Lower leg skin (tissue), 4 donors: ENCODE data around the gene CDK3. TPM values are rescaled to one million over a fixed set of nuclear protein-coding genes. Genes with fewer than 3 reads are reported as not detected.
"Not testable (repeated sequence)": the region's sequence is repeated elsewhere in the genome, so short reads cannot be mapped to it uniquely, and the experiment has no call there.

Experiments used
- DNase-seq, 2 donors: peaks; one replicate each; pipeline ENCODE4 v3.0.0-alpha.2; 2019; ENCODE audit warnings: low spot score in 2 of 2
- H3K4me3 ChIP-seq: fragments of 200-600 bp; sonication (generic); 2 replicates; pipeline ENCODE4 v1.5.1; 2017; ENCODE audit warnings: mild to moderate bottlenecking, low read depth; ENCODE audit not compliant: poor library complexity, severe bottlenecking
- CTCF ChIP-seq, 3 donors: fragments of 450-650 bp; IDR thresholded peaks; one replicate each; pipeline ENCODE4 v1.5.1; 2016; ENCODE audit warnings: antibody characterized with exemption in 3 of 3, mild to moderate bottlenecking in 3 of 3, moderate library complexity in 2 of 3
- POLR2A ChIP-seq, 2 donors: fragments of 450-650 bp; IDR thresholded peaks; one replicate each; pipeline ENCODE4 v1.6.1; 2016 to 2017; ENCODE audit warnings: antibody characterized with exemption in 2 of 2, mild to moderate bottlenecking in 1 of 2, moderate library complexity in 1 of 2
- WGBS, 2 donors: methylation state at CpG; one replicate each; pipeline ENCODE4 v1.1.5; 2018; 5-methylcytosine and 5-hydroxymethylcytosine counted together
- intact Hi-C: fragments of 100-400 bp; cut with DNase I; formaldehyde crosslinking; loops from one replicate; pipeline ENCODE4 v1.15.0; 2023; ENCODE audit warnings: low total_unique reads
- total RNA-seq, 4 donors: library from RNA; depleted of rRNA; stranded (reverse); fragments of >200 nt; gene quantifications; one replicate each; pipeline ENCODE4 v1.1.0, GENCODE V29; 2016

The CDK3 gene
- total RNA-seq, 4 donors from 2014 or later = 2.7 to 8.4 (median 4.5) TPM

DNA sequence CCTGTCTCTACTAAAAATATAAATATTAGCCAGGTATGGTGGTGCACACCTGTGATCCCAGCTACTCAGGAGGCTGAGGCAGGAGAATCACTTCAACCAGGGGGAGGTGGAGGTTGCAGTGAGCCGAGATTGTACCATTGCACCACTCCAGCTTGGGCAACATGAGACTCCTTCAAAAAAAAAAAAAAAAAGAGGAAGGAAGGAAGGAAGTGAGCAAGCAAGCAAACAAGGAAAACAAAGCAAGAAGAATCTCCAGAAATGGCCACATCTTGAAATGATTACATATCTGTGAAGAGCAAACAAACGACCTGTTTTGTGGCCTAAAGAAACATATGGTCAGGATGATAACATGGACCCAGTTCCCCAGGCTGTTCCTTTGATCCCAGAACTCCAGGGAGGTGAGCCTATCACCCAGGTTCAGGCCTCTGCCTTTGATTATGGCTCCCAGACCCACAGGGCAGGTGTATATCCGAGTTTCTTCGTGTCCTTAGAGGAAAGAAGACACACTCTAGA lies 30.6 kb upstream of the CDK3 start:
- H3K4me3 ChIP-seq = no peak overlapping the region
- 54 to 63% methylated on average over 4 of the region's 4 CpGs for WGBS, 2 donors
- intact Hi-C loops = no loop called here
- DNase-seq = peak in 1 of 2 donors; percentile 58
- no peak for TF ChIP-seq POLR2A (IDR thresholded peaks at IDR 0.05)
- no peak for TF ChIP-seq CTCF (IDR thresholded peaks at IDR 0.05)

GRCh38 chr17:75970626-75971025 lies 30.0 kb upstream of the CDK3 start:
- DNase-seq = no peak

GRCh38 chr17:75975187-75975586 lies 25.5 kb upstream of the CDK3 start:
- DNase-seq, H3K4me3 ChIP-seq, intact Hi-C loops: not testable (repeated sequence)
- WGBS, 2 donors = 89 to 91% methylated on average over 6 of the region's 6 CpGs

More at GRCh38 chr17:75970626-75971025, 30.0 kb upstream of the CDK3 start:
- whole genome bisulfite sequencing, 2 donors = 88 to 91% methylated on average over 7 of the region's 7 CpGs
- TF ChIP-seq CTCF (IDR thresholded peaks at IDR 0.05) (no peak), POLR2A (IDR thresholded peaks at IDR 0.05) (no peak)
- intact Hi-C loops = no loop called here
- H3K4me3 ChIP-seq = no peak overlapping the region

DNA sequence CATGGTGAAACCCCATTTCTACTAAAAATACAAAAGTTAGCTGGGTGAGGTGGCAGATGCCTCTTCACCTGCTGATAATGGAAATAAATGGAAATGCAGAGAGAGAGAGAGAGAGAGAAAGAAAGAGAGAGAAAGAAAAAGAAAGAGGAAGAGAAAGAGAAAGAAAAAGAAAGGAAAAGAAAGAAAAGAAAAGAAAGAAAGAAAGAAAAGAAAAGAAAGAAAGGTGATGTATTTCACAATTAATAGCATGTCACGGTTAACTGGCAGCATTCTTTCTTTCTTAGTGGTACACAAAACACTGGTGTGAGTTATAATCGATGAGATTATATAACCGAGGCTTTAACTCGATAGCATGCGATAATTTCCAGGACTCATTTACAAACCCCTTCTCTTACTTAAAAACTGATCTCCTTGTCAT lies 24.9 kb upstream of the CDK3 start:
- intact Hi-C loops = no loop called here
- H3K4me3 ChIP-seq = no peak overlapping the region
- WGBS, 2 donors = 25 to 49% methylated on average over 5 of the region's 5 CpGs
- no peak for DNase-seq
- TF ChIP-seq POLR2A (IDR thresholded peaks at IDR 0.05) (no peak), CTCF (IDR thresholded peaks at IDR 0.05) (no peak)

GRCh38 chr17:75976175-75976848 lies 24.3 kb upstream of the CDK3 start:
- 35 to 41% methylated on average over 9 of the region's 9 CpGs for WGBS, 2 donors
- no peak overlapping the region for H3K4me3 ChIP-seq
- intact Hi-C loops = no loop called here
- TF ChIP-seq POLR2A (IDR thresholded peaks at IDR 0.05) (no peak), CTCF (IDR thresholded peaks at IDR 0.05) (no peak)
- DNase-seq = no peak

DNA sequence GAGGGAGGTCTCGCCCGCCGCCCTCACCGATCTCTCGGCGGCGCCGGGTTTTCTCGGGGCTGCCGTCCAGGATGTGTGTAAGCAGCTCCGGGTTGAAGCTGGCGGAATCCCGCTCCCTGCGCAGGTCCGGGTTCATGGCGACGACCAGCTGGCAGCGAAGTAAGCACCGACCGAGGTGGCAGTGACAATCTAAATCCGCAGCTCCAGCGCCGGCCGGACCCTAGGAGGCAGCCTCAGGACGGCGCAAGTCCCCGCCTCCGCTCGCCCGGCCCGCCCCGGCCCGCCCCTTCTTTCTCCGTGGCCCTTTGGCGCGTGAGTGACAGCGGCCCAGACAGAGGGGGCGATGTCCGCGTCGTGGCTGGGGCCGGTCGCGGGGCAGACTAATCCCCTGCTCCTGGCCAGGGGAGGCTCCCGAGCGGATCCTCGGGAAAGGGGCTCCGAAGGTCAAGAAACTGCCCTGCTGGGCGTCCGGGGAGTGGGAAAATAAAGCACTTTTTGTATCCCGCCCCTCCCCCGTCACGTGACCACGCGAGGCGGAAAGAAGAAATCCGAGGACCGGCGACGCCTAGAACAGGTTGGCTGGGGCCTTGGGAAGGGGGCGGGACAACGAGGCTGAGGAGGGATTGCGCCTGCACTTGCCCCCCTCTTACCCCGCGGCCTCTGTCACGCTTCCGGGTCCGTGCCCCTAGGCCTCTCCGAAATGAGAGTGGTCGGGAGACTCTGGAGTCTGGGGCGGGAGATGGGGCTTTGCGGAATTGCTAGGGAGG lies 21.5 kb upstream of the CDK3 start, which contains the start of the genes ACOX1 and TEN1:
Gene ACOX1, minus strand, starts transcription at position 229 of the 767 bp plus-strand sequence. Its CDS starts 93 bp downstream, at position 136.
Gene TEN1, plus strand, starts transcription at position 303 of the 767 bp plus-strand sequence. CDS start 6,953 bp downstream, outside the sequence.
- TF ChIP-seq POLR2A (IDR thresholded peaks at IDR 0.05) = peak in 1 of 2 donors; percentile 57
- peak in 1 of 3 donors; percentile 49 for TF ChIP-seq CTCF (IDR thresholded peaks at IDR 0.05)
- intact Hi-C loops = no loop called here
- peak within 1 kb of the TSS; percentile 89 for H3K4me3 ChIP-seq
- WGBS, 2 donors = 0% methylated on average over 34 to 58 of the region's 72 CpGs
- DNase-seq = peak; percentile 98 to 100
